ENCODE measurements around the gene NUAK2.

Gene NUAK2

DNA sequence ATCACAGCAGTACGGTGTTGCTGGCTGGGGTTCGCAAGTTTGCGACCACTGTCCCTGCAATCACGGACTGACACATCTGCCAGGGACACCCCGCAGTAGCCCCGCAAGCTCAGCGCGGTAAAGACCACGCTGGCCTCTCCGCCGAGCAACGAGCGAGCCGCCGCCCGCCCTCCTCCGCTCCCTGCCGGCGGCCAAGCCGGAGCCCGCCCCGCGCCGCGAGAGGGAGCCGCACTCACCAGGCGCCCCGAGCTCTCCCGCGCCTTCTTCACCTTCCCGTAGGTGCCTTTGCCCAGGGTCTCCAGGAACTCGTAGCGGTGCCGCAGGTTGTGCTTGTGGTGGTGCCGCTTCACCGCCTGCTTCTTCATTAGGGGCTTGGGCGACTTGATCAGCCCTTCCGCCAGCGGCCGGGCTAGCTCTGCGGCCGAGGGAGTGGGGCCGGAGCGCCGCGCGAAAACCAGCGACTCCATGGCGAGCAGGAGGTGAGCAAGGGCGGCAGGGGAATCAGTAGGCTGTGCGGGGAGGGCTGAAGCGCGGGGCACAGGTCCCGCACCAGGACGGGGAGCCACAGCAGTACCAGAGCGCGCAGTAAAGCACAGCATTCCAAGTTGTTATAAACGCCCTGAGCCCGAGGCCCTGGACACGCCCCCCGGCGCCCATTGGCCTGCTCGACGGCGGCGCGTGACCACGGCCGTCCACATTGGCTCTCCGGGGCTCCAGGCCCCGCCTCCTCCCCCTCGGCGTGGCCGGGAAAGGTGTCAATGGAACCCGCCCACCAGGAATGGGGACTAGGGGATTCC is at the start of gene NUAK2:
NUAK2 (minus strand) TSS at position 584 of the 797 bp plus-strand sequence; CDS start at position 467, 117 bp downstream.
- no peak within 1 kb of the TSS for H2AFZ ChIP-seq (ENCODE audit: low read length)
- peak within 1 kb of the TSS; percentile 82 for H3K27ac ChIP-seq (ENCODE audit: low read depth, low read length, poor library complexity, severe bottlenecking)
- H3F3A ChIP-seq (ENCODE audit: insufficient read depth, low read length) = no peaks in the 10 kb centered on the region
- peak within 1 kb of the TSS; percentile 92 for H3K9ac ChIP-seq (ENCODE audit: low read length)
- H3K9me2 ChIP-seq (ENCODE audit: low read depth, low read length) = no peaks in the 10 kb centered on the region
- peak within 1 kb of the TSS; percentile 76 for H3K4me2 ChIP-seq (ENCODE audit: low read length)
- no peaks in the 10 kb centered on the region for H3K9me3 ChIP-seq (ENCODE audit: low read length)
- peaks cover 48% of the 10 kb centered on the region for H3K4me1 ChIP-seq (ENCODE audit: insufficient read depth, low read length, severe bottlenecking)
- TF ChIP-seq EZH2 (IDR thresholded peaks at IDR 0.05; ENCODE audit: borderline replicate concordance, low read length) = no peak
- TF ChIP-seq, protein P1, sequence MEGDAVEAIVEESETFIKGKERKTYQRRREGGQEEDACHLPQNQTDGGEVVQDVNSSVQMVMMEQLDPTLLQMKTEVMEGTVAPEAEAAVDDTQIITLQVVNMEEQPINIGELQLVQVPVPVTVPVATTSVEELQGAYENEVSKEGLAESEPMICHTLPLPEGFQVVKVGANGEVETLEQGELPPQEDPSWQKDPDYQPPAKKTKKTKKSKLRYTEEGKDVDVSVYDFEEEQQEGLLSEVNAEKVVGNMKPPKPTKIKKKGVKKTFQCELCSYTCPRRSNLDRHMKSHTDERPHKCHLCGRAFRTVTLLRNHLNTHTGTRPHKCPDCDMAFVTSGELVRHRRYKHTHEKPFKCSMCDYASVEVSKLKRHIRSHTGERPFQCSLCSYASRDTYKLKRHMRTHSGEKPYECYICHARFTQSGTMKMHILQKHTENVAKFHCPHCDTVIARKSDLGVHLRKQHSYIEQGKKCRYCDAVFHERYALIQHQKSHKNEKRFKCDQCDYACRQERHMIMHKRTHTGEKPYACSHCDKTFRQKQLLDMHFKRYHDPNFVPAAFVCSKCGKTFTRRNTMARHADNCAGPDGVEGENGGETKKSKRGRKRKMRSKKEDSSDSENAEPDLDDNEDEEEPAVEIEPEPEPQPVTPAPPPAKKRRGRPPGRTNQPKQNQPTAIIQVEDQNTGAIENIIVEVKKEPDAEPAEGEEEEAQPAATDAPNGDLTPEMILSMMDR (IDR thresholded peaks at IDR 0.05; ENCODE audit: low read length) = peak; percentile 33; the same call in 1 of the 2 replicates
- H4K20me1 ChIP-seq (ENCODE audit: insufficient read depth, low read length) = no peaks in the 10 kb centered on the region
- H3K4me3 ChIP-seq (ENCODE audit: low read depth, low read length, poor library complexity, severe bottlenecking) = peak within 1 kb of the TSS; percentile 95
- peaks cover 25% of the 10 kb centered on the region; the same call in 1 of the 2 replicates for H3K36me3 ChIP-seq (ENCODE audit: insufficient read depth, low read length)
- H3K27me3 ChIP-seq (ENCODE audit: insufficient read depth, low read length) = no peaks in the 10 kb centered on the region
- peaks cover 45% of the 10 kb centered on the region for H3K79me2 ChIP-seq (ENCODE audit: insufficient read depth, low read length)

DNA sequence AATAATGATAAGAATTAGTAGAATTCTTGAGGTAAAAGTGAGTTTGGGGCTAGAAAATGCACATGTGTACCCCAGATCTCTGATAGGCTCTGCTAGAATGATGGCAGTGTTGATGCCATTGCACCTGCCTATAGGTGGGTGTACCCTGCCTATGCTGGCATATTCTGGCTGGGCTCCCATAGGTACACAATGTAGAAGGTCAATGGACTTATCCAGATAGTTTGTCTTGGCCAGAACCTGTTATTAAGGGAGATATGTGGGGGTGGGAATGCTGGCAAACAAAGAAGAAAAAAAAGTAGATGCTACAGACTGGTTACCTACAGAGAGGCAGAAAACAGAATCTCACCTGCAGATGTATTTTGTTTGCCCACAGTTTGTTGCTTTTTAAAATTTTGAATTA is 49.2 kb upstream of the NUAK2 start:
- Histone ChIP-seq H3K27ac (ENCODE audit: low read depth, low read length, poor library complexity, severe bottlenecking) (no peak overlapping the region), H4K20me1 (ENCODE audit: insufficient read depth, low read length) (no peaks in the 10 kb centered on the region), H3K9me3 (ENCODE audit: low read length) (no peaks in the 10 kb centered on the region), H3K27me3 (ENCODE audit: insufficient read depth, low read length) (0 out of 2 replicates have a peak, but pooled peaks cover 3% of the 10 kb centered on the region), H3F3A (ENCODE audit: insufficient read depth, low read length) (no peaks in the 10 kb centered on the region), H3K9ac (ENCODE audit: low read length) (no peak overlapping the region), H3K4me2 (ENCODE audit: low read length) (no peak overlapping the region), H3K4me1 (ENCODE audit: insufficient read depth, low read length, severe bottlenecking) (no peaks in the 10 kb centered on the region), H3K79me2 (ENCODE audit: insufficient read depth, low read length) (no peaks in the 10 kb centered on the region), H3K36me3 (ENCODE audit: insufficient read depth, low read length) (no peaks in the 10 kb centered on the region), H3K9me2 (ENCODE audit: low read depth, low read length) (no peaks in the 10 kb centered on the region), H3K4me3 (ENCODE audit: low read depth, low read length, poor library complexity, severe bottlenecking) (no peak overlapping the region), H2AFZ (ENCODE audit: low read length) (no peak overlapping the region)
- TF ChIP-seq EZH2 (IDR thresholded peaks at IDR 0.05; ENCODE audit: borderline replicate concordance, low read length) = no peak
- TF ChIP-seq, protein P1 (IDR thresholded peaks at IDR 0.05; ENCODE audit: low read length) = no peak

- H3K79me2 ChIP-seq (ENCODE audit: insufficient read depth, low read length) = no peaks in the 10 kb centered on the region
- H3K4me1 ChIP-seq (ENCODE audit: insufficient read depth, low read length, severe bottlenecking) = no peaks in the 10 kb centered on the region
- H3K4me3 ChIP-seq (ENCODE audit: low read depth, low read length, poor library complexity, severe bottlenecking) = no peak overlapping the region
- no peaks in the 10 kb centered on the region for H3K36me3 ChIP-seq (ENCODE audit: insufficient read depth, low read length)
- no peak overlapping the region for H2AFZ ChIP-seq (ENCODE audit: low read length)
- TF ChIP-seq, protein P1 (IDR thresholded peaks at IDR 0.05; ENCODE audit: low read length) = no peak
- no peak for TF ChIP-seq EZH2 (IDR thresholded peaks at IDR 0.05; ENCODE audit: borderline replicate concordance, low read length)
- H3K4me2 ChIP-seq (ENCODE audit: low read length) = no peak overlapping the region
- H3F3A ChIP-seq (ENCODE audit: insufficient read depth, low read length) = no peaks in the 10 kb centered on the region
- H3K27ac ChIP-seq (ENCODE audit: low read depth, low read length, poor library complexity, severe bottlenecking) = no peak overlapping the region
- 0 out of 2 replicates have a peak, but pooled peaks cover 3% of the 10 kb centered on the region for H3K27me3 ChIP-seq (ENCODE audit: insufficient read depth, low read length)
- H3K9ac ChIP-seq (ENCODE audit: low read length) = no peak overlapping the region
- H3K9me2 ChIP-seq (ENCODE audit: low read depth, low read length) = no peaks in the 10 kb centered on the region
- no peaks in the 10 kb centered on the region for H3K9me3 ChIP-seq (ENCODE audit: low read length)
- no peaks in the 10 kb centered on the region for H4K20me1 ChIP-seq (ENCODE audit: insufficient read depth, low read length)
Observed at GRCh38 chr1:205369701-205370123, 48.2 kb upstream of the NUAK2 start.

Measured in OCI-LY1 (cell line).